ENCODE measurements around the gene AP2A2. TPM values are rescaled to one million over a fixed set of nuclear protein-coding genes. Genes with fewer than 3 reads are reported as not detected.

Gene AP2A2
- total RNA-seq, 1 experiment from 2014 or later, result 55.5 TPM

DNA sequence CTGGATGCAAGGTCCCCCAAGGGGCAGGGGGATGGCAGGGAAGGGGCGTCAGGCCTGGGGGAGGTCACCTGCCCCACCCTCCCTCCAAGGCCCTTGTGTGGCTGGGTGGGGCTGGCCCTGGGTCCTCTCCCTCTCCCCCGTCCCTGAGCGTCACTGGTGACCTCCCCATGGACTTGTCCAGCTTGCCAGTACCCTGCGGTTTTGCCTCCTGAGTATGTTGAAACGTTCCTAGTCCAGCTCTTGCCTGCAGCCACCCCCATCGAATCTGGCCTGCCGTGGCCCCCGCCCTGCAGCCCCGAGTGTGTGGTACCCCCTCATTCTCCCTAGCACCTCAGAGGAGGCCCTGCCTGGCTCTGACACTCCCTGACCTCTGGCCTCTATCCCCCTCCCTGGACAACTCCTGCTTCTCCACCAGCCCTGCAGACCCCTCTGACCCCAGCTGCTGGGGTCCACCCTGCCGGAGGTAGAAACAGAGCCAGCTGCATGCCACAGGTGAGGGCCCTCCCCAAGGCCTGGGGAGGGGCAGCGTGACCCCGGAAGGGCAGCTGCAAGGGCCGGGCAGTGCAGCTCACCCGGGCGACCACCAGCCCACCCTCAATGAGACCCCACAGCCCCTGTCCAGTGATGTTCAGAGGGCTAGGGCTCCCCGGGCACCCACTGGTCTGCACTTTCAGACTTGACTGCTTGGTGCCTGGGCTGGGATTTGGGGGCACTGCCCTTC lies 114.9 kb downstream of the AP2A2 start (continued):
- no peak for TF ChIP-seq EGR1 (IDR thresholded peaks at IDR 0.05; ENCODE audit: low read depth)

DNA sequence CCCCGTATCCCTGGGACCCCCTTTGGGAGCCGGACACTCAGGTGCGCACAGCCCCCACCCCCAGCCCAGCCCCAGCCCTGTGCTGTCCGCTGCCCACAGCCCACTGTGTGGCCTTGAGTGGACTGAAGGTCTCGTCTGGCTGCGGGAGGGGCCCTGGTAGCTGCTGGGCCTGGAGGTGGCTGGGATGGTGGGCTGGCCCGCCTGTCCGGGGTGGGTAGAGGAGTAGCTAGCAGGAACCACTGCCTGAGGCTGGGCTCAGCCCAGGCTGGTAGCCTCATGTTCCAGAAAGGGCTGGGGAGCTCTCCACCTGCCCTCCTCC lies 115.4 kb downstream of the AP2A2 start:
- Histone ChIP-seq H3K9me3 (ENCODE audit: control insufficient read depth in 1 of 2, insufficient read depth in 1 of 2, low read depth in 1 of 2, low read length in 2 of 2) (no peaks in the 10 kb centered on the region), H3K27ac (ENCODE audit: low read depth, low read length) (no peak overlapping the region), H3K27me3 (ENCODE audit: insufficient read depth, low read length) (no peaks in the 10 kb centered on the region), H3K4me2 (ENCODE audit: low read length) (no peak overlapping the region), H3K9ac (ENCODE audit: low read length) (no peak overlapping the region), H3K36me3 (ENCODE audit: control insufficient read depth in 1 of 2, insufficient read depth in 2 of 2, low read length in 2 of 2) (no peaks in the 10 kb centered on the region), H2AFZ (ENCODE audit: low read depth, low read length, poor library complexity, severe bottlenecking) (no peak overlapping the region), H4K20me1 (ENCODE audit: insufficient read depth) (no peaks in the 10 kb centered on the region), H3K4me1 (ENCODE audit: control insufficient read depth in 1 of 2, insufficient read depth in 2 of 2, low read length in 2 of 2) (no peaks in the 10 kb centered on the region), H3K4me3 (replicated peaks in 1 of 2; ENCODE audit: low read depth in 1 of 2, low read length in 2 of 2) (no peak overlapping the region), H3K9me2 (ENCODE audit: insufficient read depth) (no peaks in the 10 kb centered on the region), H3K79me2 (ENCODE audit: insufficient read depth, low read length) (no peaks in the 10 kb centered on the region)
- ChIA-PET POLR2A (interaction anchor here (0.7 kb wide), 1 partner anchor 882 kb away, joined by 3 read pairs; no protein-coding TSS in a partner anchor), RAD21 (ENCODE audit: low non-redundant PET in 1 of 2, low total read pairs in 2 of 2, uncharacterized antibody in 2 of 2, unreplicated experiment in 2 of 2) (no interaction called here), CTCF (no interaction called here)
- intact Hi-C loops (cut with micrococcal nuclease), result no loop called here
- ATAC-seq (peak; percentile 26; the same call in 1 of the 2 replicates), DNase-seq (ENCODE audit: low read depth, low spot score) (no peak)
- TF ChIP-seq TCF7L2 (IDR thresholded peaks at IDR 0.05; ENCODE audit: borderline replicate concordance, extremely low read depth, insufficient read depth, insufficient read length) (no peak), RAD21 (IDR thresholded peaks at IDR 0.05; ENCODE audit: low read depth) (no peak), ZNF274 (IDR thresholded peaks at IDR 0.05; ENCODE audit: low read depth, low read length) (no peak), SP1 (IDR thresholded peaks at IDR 0.05; ENCODE audit: low read depth) (no peak), JUND (IDR thresholded peaks at IDR 0.05) (no peak), POLR2A (IDR thresholded peaks at IDR 0.05; ENCODE audit: borderline replicate concordance, extremely low read depth, insufficient read depth, insufficient read length) (no peak), EGR1 (IDR thresholded peaks at IDR 0.05; ENCODE audit: low read depth) (no peak), ELF1 (IDR thresholded peaks at IDR 0.05; ENCODE audit: borderline replicate concordance, low read depth) (no peak), ZFX (IDR thresholded peaks at IDR 0.05) (no peak), CEBPB (IDR thresholded peaks at IDR 0.05; ENCODE audit: low read depth) (no peak), SRF (IDR thresholded peaks at IDR 0.05; ENCODE audit: low read depth) (no peak), CBX3 (IDR thresholded peaks at IDR 0.05; ENCODE audit: low read depth) (no peak), CTCF (IDR thresholded peaks at IDR 0.05 in 2 of 3, conservative IDR thresholded peaks at IDR 0.05 in 1 of 3; ENCODE audit: borderline replicate concordance in 1 of 3, insufficient read depth in 1 of 3, low read depth in 2 of 3, low read length in 2 of 3) (no peak), EZH2phosphoT487 (IDR thresholded peaks at IDR 0.05; ENCODE audit: borderline replicate concordance) (no peak), SIN3A (IDR thresholded peaks at IDR 0.05; ENCODE audit: low read depth) (no peak), ZBTB33 (IDR thresholded peaks at IDR 0.05; ENCODE audit: extremely low read depth, insufficient replicate concordance, low read length) (no peak), YY1 (IDR thresholded peaks at IDR 0.05; ENCODE audit: extremely low read depth, insufficient replicate concordance, low read depth, low read length) (no peak)
- TF ChIP-seq, protein P1, sequence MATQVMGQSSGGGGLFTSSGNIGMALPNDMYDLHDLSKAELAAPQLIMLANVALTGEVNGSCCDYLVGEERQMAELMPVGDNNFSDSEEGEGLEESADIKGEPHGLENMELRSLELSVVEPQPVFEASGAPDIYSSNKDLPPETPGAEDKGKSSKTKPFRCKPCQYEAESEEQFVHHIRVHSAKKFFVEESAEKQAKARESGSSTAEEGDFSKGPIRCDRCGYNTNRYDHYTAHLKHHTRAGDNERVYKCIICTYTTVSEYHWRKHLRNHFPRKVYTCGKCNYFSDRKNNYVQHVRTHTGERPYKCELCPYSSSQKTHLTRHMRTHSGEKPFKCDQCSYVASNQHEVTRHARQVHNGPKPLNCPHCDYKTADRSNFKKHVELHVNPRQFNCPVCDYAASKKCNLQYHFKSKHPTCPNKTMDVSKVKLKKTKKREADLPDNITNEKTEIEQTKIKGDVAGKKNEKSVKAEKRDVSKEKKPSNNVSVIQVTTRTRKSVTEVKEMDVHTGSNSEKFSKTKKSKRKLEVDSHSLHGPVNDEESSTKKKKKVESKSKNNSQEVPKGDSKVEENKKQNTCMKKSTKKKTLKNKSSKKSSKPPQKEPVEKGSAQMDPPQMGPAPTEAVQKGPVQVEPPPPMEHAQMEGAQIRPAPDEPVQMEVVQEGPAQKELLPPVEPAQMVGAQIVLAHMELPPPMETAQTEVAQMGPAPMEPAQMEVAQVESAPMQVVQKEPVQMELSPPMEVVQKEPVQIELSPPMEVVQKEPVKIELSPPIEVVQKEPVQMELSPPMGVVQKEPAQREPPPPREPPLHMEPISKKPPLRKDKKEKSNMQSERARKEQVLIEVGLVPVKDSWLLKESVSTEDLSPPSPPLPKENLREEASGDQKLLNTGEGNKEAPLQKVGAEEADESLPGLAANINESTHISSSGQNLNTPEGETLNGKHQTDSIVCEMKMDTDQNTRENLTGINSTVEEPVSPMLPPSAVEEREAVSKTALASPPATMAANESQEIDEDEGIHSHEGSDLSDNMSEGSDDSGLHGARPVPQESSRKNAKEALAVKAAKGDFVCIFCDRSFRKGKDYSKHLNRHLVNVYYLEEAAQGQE (IDR thresholded peaks at IDR 0.05; ENCODE audit: low read depth), result no peak
- BruUV-seq (replicated peaks), result no TSS peak
